NCI-H2081 (cell line): ENCODE measurements around the gene EVA1A.

Source experiments
- DNase-seq, 2 experiments: peaks; one replicate each; lab custom pipeline; 2025; lab: John Stamatoyannopoulos, UW

EVA1A gene

GRCh38 chr2:75447176-75447575 lies 113.6 kb downstream of the EVA1A start:
- no peak for DNase-seq
